Calu3 (cell line): Measurements from ENCODE around the gene FGFRL1. TPM values are rescaled to one million over a fixed set of nuclear protein-coding genes. Genes with fewer than 3 reads are reported as not detected.

Experiments used
- BruUV-seq: library from RNA; stranded (reverse); fragments of 400-500 nt; replicated peaks from 2 replicates; lab custom pipeline; 2021; lab: Mats Ljungman, UMichigan
- CTCF ChIA-PET: fragments of 300-600 bp; sonication (Branson Sonifier 250); formaldehyde crosslinking; loops from one replicate; lab custom pipeline; 2022; ENCODE audit warnings: antibody characterized with exemption; lab: Charles Lee
- DNase-seq: peaks from one replicate; pipeline ENCODE4 v3.0.0; 2022
- H3K27ac Mint-ChIP-seq: one replicate; pipeline ENCODE4 v1.8.0; 2022; ENCODE audit warnings: mixed read lengths; ENCODE audit not compliant: unreplicated experiment
- H3K27me3 Mint-ChIP-seq: one replicate; pipeline ENCODE4 v1.8.0; 2022; ENCODE audit warnings: mixed read lengths; ENCODE audit not compliant: unreplicated experiment
- H3K36me3 Mint-ChIP-seq: one replicate; pipeline ENCODE4 v1.8.0; 2022; ENCODE audit warnings: mild to moderate bottlenecking, moderate library complexity, mixed read lengths; ENCODE audit not compliant: insufficient read depth, unreplicated experiment
- H3K4me1 Mint-ChIP-seq: one replicate; pipeline ENCODE4 v1.8.0; 2022; ENCODE audit warnings: mild to moderate bottlenecking, low read depth, mixed read lengths; ENCODE audit not compliant: unreplicated experiment
- H3K4me3 Mint-ChIP-seq: one replicate; pipeline ENCODE4 v1.8.0; 2022; ENCODE audit warnings: mild to moderate bottlenecking, low read depth, moderate library complexity, mixed read lengths; ENCODE audit not compliant: unreplicated experiment
- H3K9me3 Mint-ChIP-seq: one replicate; pipeline ENCODE4 v1.8.0; 2022; ENCODE audit warnings: low read depth, mixed read lengths; ENCODE audit not compliant: unreplicated experiment
- CTCF ChIP-seq: fragments of 200-600 bp; IDR thresholded peaks from one replicate; pipeline ENCODE4 v1.8.0; 2022; ENCODE audit warnings: antibody characterized with exemption; ENCODE audit not compliant: unreplicated experiment
- intact Hi-C: fragments of 100-400 bp; cut with micrococcal nuclease; formaldehyde crosslinking; loops from one replicate; pipeline ENCODE4 v1.10.0; 2022; ENCODE audit not compliant: unreplicated experiment
- total RNA-seq: library from RNA; stranded (reverse); gene quantifications from 2 replicates; pipeline ENCODE4 v1.2.3, GENCODE V29; 2022

FGFRL1 gene
- total RNA-seq, 1 experiment from 2014 or later: 43.2 TPM

GRCh38 chr4:967113-968104, 44.0 kb upstream of the FGFRL1 start:
- H3K4me3 Mint-ChIP-seq: no peak overlapping the region
- no peak for DNase-seq
- CTCF ChIA-PET: no interaction called here
- TF ChIP-seq CTCF: no peak
- H3K27ac Mint-ChIP-seq: no peak overlapping the region
- no TSS peak for BruUV-seq
- H3K4me1 Mint-ChIP-seq: peaks cover 7% of the 10 kb centered on the region
- no peaks in the 10 kb centered on the region for H3K9me3 Mint-ChIP-seq
- H3K36me3 Mint-ChIP-seq: peaks cover 10% of the 10 kb centered on the region
- H3K27me3 Mint-ChIP-seq: no peaks in the 10 kb centered on the region
- intact Hi-C loops: no loop called here

GRCh38 chr4:968221-968620, 43.2 kb upstream of the FGFRL1 start:
- BruUV-seq: no TSS peak
- H3K4me1 Mint-ChIP-seq: peaks cover 7% of the 10 kb centered on the region
- H3K27me3 Mint-ChIP-seq: no peaks in the 10 kb centered on the region
- no peaks in the 10 kb centered on the region for H3K9me3 Mint-ChIP-seq
- no peak overlapping the region for H3K27ac Mint-ChIP-seq
- no peak for DNase-seq
- peaks cover 10% of the 10 kb centered on the region for H3K36me3 Mint-ChIP-seq
- TF ChIP-seq CTCF: no peak
- no peak overlapping the region for H3K4me3 Mint-ChIP-seq
- CTCF ChIA-PET: no interaction called here
- intact Hi-C loops: no loop called here

GRCh38 chr4:968621-969394, 42.6 kb upstream of the FGFRL1 start:
- TF ChIP-seq CTCF: no peak
- no peaks in the 10 kb centered on the region for H3K27me3 Mint-ChIP-seq
- no peak overlapping the region for H3K4me3 Mint-ChIP-seq
- intact Hi-C loops: no loop called here
- H3K4me1 Mint-ChIP-seq: peaks cover 7% of the 10 kb centered on the region
- peaks cover 10% of the 10 kb centered on the region for H3K36me3 Mint-ChIP-seq
- DNase-seq: no peak
- CTCF ChIA-PET: no interaction called here
- BruUV-seq: no TSS peak
- no peaks in the 10 kb centered on the region for H3K9me3 Mint-ChIP-seq
- H3K27ac Mint-ChIP-seq: no peak overlapping the region

GRCh38 chr4:970046-970745, 41.2 kb upstream of the FGFRL1 start:
- BruUV-seq: no TSS peak
- DNase-seq: no peak
- Mint-ChIP-seq H3K27ac (no peak overlapping the region), H3K4me3 (no peak overlapping the region), H3K27me3 (no peaks in the 10 kb centered on the region), H3K4me1 (peaks cover 7% of the 10 kb centered on the region), H3K36me3 (peaks cover 10% of the 10 kb centered on the region), H3K9me3 (no peaks in the 10 kb centered on the region)
- TF ChIP-seq CTCF: no peak
- intact Hi-C loops: no loop called here
- CTCF ChIA-PET: no interaction called here
